ENCODE results near the gene FSTL5. TPM values are rescaled to one million over a fixed set of nuclear protein-coding genes. Genes with fewer than 3 reads are reported as not detected.

The FSTL5 gene
- polyA plus RNA-seq, 4 donors: 0.19 to 0.36 TPM; not detected in 2

DNA sequence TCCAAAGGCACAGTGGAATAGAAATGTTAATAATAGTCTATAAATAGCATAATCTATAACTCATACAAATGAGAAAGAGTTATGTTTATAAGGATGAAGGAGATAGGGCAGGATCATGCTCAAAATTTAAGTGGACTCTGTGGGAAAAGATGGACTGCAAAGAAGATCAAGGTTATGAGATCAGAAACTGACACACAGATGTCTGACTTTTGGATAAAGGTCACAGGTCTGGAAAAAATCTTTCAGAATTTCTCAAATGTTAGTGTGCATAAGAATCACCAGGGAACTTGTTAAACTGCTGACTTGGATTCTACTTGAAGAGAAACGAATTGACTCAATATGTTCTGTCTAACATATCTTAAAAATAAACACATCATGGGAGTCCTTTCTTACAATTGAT is 104.1 kb downstream of the FSTL5 start:
- Histone ChIP-seq H3K4me1 (ENCODE audit: control insufficient read depth in 3 of 3, insufficient read depth in 2 of 3, low read depth in 1 of 3, low read length in 2 of 3) (no peaks in the 10 kb centered on the region), H3K4me3 (ENCODE audit: low read depth in 1 of 3, low read length in 3 of 3) (no peak overlapping the region), H3K27ac (ENCODE audit: low read depth in 1 of 3, low read length in 2 of 3) (no peak overlapping the region), H3K27me3 (ENCODE audit: control insufficient read depth in 3 of 3, insufficient read depth in 3 of 3, low read length in 3 of 3) (no peaks in the 10 kb centered on the region), H3K9me3 (ENCODE audit: control insufficient read depth in 2 of 2, insufficient read depth in 1 of 2, low read depth in 1 of 2, low read length in 1 of 2) (no peaks in the 10 kb centered on the region), H3K36me3 (ENCODE audit: control insufficient read depth in 3 of 3, insufficient read depth in 2 of 3, low read depth in 1 of 3, low read length in 3 of 3) (no peaks in the 10 kb centered on the region)
- DNase-seq (no peak), FAIRE-seq (no peak)
- 8 to 39% (median 26%) methylated on average over 1 of the region's 1 CpG for WGBS, 3 donors

GRCh38 chr4:162056990-162057389 is 106.8 kb downstream of the FSTL5 start:
- DNase-seq (no peak), FAIRE-seq (no peak)
- no peak overlapping the region for H3K27ac ChIP-seq (ENCODE audit: low read depth in 1 of 3, low read length in 2 of 3)
- H3K27me3 ChIP-seq (ENCODE audit: control insufficient read depth in 3 of 3, insufficient read depth in 3 of 3, low read length in 3 of 3): no peaks in the 10 kb centered on the region
- WGBS, 3 donors: 20 to 43% (median 34%) methylated on average over 8 of the region's 8 CpGs
- H3K9me3 ChIP-seq (ENCODE audit: control insufficient read depth in 2 of 2, insufficient read depth in 1 of 2, low read depth in 1 of 2, low read length in 1 of 2): no peaks in the 10 kb centered on the region
- H3K4me3 ChIP-seq (ENCODE audit: low read depth in 1 of 3, low read length in 3 of 3): no peak overlapping the region
- H3K36me3 ChIP-seq (ENCODE audit: control insufficient read depth in 3 of 3, insufficient read depth in 2 of 3, low read depth in 1 of 3, low read length in 3 of 3): no peaks in the 10 kb centered on the region
- H3K4me1 ChIP-seq (ENCODE audit: control insufficient read depth in 3 of 3, insufficient read depth in 2 of 3, low read depth in 1 of 3, low read length in 2 of 3): no peaks in the 10 kb centered on the region

DNA sequence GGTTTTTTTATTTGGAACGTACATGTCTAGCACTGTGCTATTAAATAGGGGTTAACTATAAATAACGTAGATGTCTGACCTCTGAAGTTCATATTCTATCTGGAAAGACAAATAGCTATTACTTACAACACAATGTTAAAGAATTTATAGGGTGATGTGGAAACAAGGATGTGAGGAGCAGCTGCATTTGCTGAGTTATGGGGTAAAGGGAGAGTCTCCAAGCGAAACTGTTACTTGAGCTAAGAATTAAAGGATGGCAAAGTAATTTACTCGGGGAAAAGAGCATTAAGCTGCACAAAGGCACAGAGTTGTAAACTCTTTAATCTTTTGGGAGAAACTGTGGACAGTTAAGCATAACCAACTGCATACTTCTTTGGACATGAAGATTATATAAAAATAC is 117.7 kb downstream of the FSTL5 start:
- H3K4me3 ChIP-seq (ENCODE audit: low read depth in 1 of 3, low read length in 3 of 3): no peak overlapping the region
- H3K36me3 ChIP-seq (ENCODE audit: control insufficient read depth in 3 of 3, insufficient read depth in 2 of 3, low read depth in 1 of 3, low read length in 3 of 3): no peaks in the 10 kb centered on the region
- no peaks in the 10 kb centered on the region for H3K4me1 ChIP-seq (ENCODE audit: control insufficient read depth in 3 of 3, insufficient read depth in 2 of 3, low read depth in 1 of 3, low read length in 2 of 3)
- DNase-seq (no peak), FAIRE-seq (no peak)
- no peaks in the 10 kb centered on the region for H3K9me3 ChIP-seq (ENCODE audit: control insufficient read depth in 2 of 2, insufficient read depth in 1 of 2, low read depth in 1 of 2, low read length in 1 of 2)
- no peaks in the 10 kb centered on the region for H3K27me3 ChIP-seq (ENCODE audit: control insufficient read depth in 3 of 3, insufficient read depth in 3 of 3, low read length in 3 of 3)
- H3K27ac ChIP-seq (ENCODE audit: low read depth in 1 of 3, low read length in 2 of 3): no peak overlapping the region
- 54 to 55% (median 55%) methylated on average over 4 of the region's 4 CpGs for WGBS, 3 donors

- H3K27ac ChIP-seq (ENCODE audit: low read depth in 1 of 3, low read length in 2 of 3): no peak overlapping the region
- no peak overlapping the region for H3K4me3 ChIP-seq (ENCODE audit: low read depth in 1 of 3, low read length in 3 of 3)
- FAIRE-seq (no peak), DNase-seq (no peak)
- WGBS, 3 donors: 44 to 61% (median 54%) methylated on average over 3 of the region's 3 CpGs
- H3K27me3 ChIP-seq (ENCODE audit: control insufficient read depth in 3 of 3, insufficient read depth in 3 of 3, low read length in 3 of 3): no peaks in the 10 kb centered on the region
- H3K36me3 ChIP-seq (ENCODE audit: control insufficient read depth in 3 of 3, insufficient read depth in 2 of 3, low read depth in 1 of 3, low read length in 3 of 3): no peaks in the 10 kb centered on the region
- no peaks in the 10 kb centered on the region for H3K4me1 ChIP-seq (ENCODE audit: control insufficient read depth in 3 of 3, insufficient read depth in 2 of 3, low read depth in 1 of 3, low read length in 2 of 3)
- no peaks in the 10 kb centered on the region for H3K9me3 ChIP-seq (ENCODE audit: control insufficient read depth in 2 of 2, insufficient read depth in 1 of 2, low read depth in 1 of 2, low read length in 1 of 2)
Observed at GRCh38 chr4:162038112-162038511, 125.7 kb downstream of the FSTL5 start.

GRCh38 chr4:162017863-162018262 is 145.9 kb downstream of the FSTL5 start:
- DNase-seq: no peak
- Histone ChIP-seq H3K9me3 (ENCODE audit: control insufficient read depth in 2 of 2, insufficient read depth in 1 of 2, low read depth in 1 of 2, low read length in 1 of 2) (no peaks in the 10 kb centered on the region), H3K27ac (ENCODE audit: low read depth in 1 of 3, low read length in 2 of 3) (no peak overlapping the region), H3K36me3 (ENCODE audit: control insufficient read depth in 3 of 3, insufficient read depth in 2 of 3, low read depth in 1 of 3, low read length in 3 of 3) (no peaks in the 10 kb centered on the region), H3K4me3 (ENCODE audit: low read depth in 1 of 3, low read length in 3 of 3) (no peak overlapping the region), H3K27me3 (ENCODE audit: control insufficient read depth in 3 of 3, insufficient read depth in 3 of 3, low read length in 3 of 3) (no peaks in the 10 kb centered on the region), H3K4me1 (ENCODE audit: control insufficient read depth in 3 of 3, insufficient read depth in 2 of 3, low read depth in 1 of 3, low read length in 2 of 3) (no peaks in the 10 kb centered on the region)
- no peak for FAIRE-seq
- 24 to 40% (median 30%) methylated on average over 2 of the region's 2 CpGs for WGBS, 3 donors

DNA sequence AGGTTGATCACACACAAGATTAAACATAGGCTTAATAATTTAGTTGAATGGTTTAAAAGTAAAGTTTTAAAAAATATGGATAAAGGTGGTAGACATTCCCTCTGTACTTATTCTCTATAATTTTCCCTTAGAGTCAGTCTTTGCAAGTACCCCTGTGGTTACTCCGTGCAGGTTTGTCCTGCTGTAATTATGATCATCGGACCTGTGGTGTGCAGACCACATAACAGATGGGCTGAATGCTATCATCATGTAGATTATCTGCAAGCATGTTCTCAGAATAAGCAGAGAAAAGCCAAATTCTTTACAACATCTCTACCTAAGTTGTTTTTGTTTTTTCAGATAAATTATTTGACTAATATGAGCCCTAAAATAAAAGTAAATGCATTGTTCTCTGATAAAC is 146.8 kb downstream of the FSTL5 start:
- H3K36me3 ChIP-seq (ENCODE audit: control insufficient read depth in 3 of 3, insufficient read depth in 2 of 3, low read depth in 1 of 3, low read length in 3 of 3): no peaks in the 10 kb centered on the region
- no peak for DNase-seq
- H3K27ac ChIP-seq (ENCODE audit: low read depth in 1 of 3, low read length in 2 of 3): no peak overlapping the region
- no peaks in the 10 kb centered on the region for H3K27me3 ChIP-seq (ENCODE audit: control insufficient read depth in 3 of 3, insufficient read depth in 3 of 3, low read length in 3 of 3)
- no peak overlapping the region for H3K4me3 ChIP-seq (ENCODE audit: low read depth in 1 of 3, low read length in 3 of 3)
- WGBS, 3 donors: 72 to 91% (median 78%) methylated on average over 2 of the region's 2 CpGs
- H3K4me1 ChIP-seq (ENCODE audit: control insufficient read depth in 3 of 3, insufficient read depth in 2 of 3, low read depth in 1 of 3, low read length in 2 of 3): no peaks in the 10 kb centered on the region
- FAIRE-seq: no peak
- H3K9me3 ChIP-seq (ENCODE audit: control insufficient read depth in 2 of 2, insufficient read depth in 1 of 2, low read depth in 1 of 2, low read length in 1 of 2): no peaks in the 10 kb centered on the region

DNA sequence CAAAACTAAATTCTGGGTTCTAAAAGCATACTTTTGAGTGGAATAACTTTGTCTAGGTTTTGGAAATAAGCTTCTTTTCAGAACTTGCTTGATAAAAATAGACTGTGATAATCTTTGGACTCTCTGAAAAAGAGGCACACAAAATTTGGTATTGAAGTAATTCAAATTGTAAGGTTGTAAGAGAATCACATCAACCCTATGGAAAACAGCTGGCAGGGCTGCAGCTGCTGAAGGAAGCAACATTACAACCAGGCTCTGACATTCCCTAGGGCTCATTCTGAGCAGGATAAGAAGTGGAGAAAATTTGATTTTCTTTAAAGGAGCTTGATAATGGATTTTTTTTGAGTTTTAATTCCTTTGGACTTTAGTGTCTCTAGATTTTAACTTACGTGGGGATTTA is 147.6 kb downstream of the FSTL5 start:
- H3K36me3 ChIP-seq (ENCODE audit: control insufficient read depth in 3 of 3, insufficient read depth in 2 of 3, low read depth in 1 of 3, low read length in 3 of 3): no peaks in the 10 kb centered on the region
- DNase-seq (no peak), FAIRE-seq (no peak)
- no peak overlapping the region for H3K4me3 ChIP-seq (ENCODE audit: low read depth in 1 of 3, low read length in 3 of 3)
- no peaks in the 10 kb centered on the region for H3K9me3 ChIP-seq (ENCODE audit: control insufficient read depth in 2 of 2, insufficient read depth in 1 of 2, low read depth in 1 of 2, low read length in 1 of 2)
- no peaks in the 10 kb centered on the region for H3K27me3 ChIP-seq (ENCODE audit: control insufficient read depth in 3 of 3, insufficient read depth in 3 of 3, low read length in 3 of 3)
- no peaks in the 10 kb centered on the region for H3K4me1 ChIP-seq (ENCODE audit: control insufficient read depth in 3 of 3, insufficient read depth in 2 of 3, low read depth in 1 of 3, low read length in 2 of 3)
- H3K27ac ChIP-seq (ENCODE audit: low read depth in 1 of 3, low read length in 2 of 3): no peak overlapping the region
- WGBS, 3 donors: 0 to 3% (median 0%) methylated on average over 1 of the region's 1 CpG

GRCh38 chr4:162015090-162015489 is 148.7 kb downstream of the FSTL5 start:
- Histone ChIP-seq H3K36me3 (ENCODE audit: control insufficient read depth in 3 of 3, insufficient read depth in 2 of 3, low read depth in 1 of 3, low read length in 3 of 3) (no peaks in the 10 kb centered on the region), H3K4me3 (ENCODE audit: low read depth in 1 of 3, low read length in 3 of 3) (no peak overlapping the region), H3K27me3 (ENCODE audit: control insufficient read depth in 3 of 3, insufficient read depth in 3 of 3, low read length in 3 of 3) (no peaks in the 10 kb centered on the region), H3K4me1 (ENCODE audit: control insufficient read depth in 3 of 3, insufficient read depth in 2 of 3, low read depth in 1 of 3, low read length in 2 of 3) (no peaks in the 10 kb centered on the region), H3K9me3 (ENCODE audit: control insufficient read depth in 2 of 2, insufficient read depth in 1 of 2, low read depth in 1 of 2, low read length in 1 of 2) (no peaks in the 10 kb centered on the region), H3K27ac (ENCODE audit: low read depth in 1 of 3, low read length in 2 of 3) (no peak overlapping the region)
- FAIRE-seq (no peak), DNase-seq (no peak)
- WGBS, 3 donors: 65 to 74% (median 70%) methylated on average over 3 of the region's 3 CpGs

DNA sequence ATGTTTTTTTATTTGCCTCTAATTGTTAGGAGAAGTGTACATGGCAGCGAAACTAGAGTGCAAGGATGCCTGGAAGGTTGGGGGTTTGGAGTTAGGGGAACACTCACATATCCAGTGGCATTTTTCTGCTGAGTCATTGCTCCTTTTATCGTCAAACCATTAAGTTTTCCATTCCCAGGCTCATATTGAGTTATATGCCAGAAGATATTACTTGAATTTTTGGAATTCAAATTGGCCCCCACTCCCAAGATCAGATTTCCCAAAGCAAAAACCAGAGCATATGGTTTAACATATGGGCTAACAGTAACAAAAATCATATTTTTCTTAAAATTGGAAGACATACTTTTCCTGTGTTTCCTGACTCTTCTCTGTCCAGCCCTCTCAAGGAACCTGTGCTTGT is 152.7 kb downstream of the FSTL5 start:
- H3K4me1 ChIP-seq (ENCODE audit: control insufficient read depth in 3 of 3, insufficient read depth in 2 of 3, low read depth in 1 of 3, low read length in 2 of 3): no peaks in the 10 kb centered on the region
- no peaks in the 10 kb centered on the region for H3K36me3 ChIP-seq (ENCODE audit: control insufficient read depth in 3 of 3, insufficient read depth in 2 of 3, low read depth in 1 of 3, low read length in 3 of 3)
- no peaks in the 10 kb centered on the region for H3K27me3 ChIP-seq (ENCODE audit: control insufficient read depth in 3 of 3, insufficient read depth in 3 of 3, low read length in 3 of 3)
- no peaks in the 10 kb centered on the region for H3K9me3 ChIP-seq (ENCODE audit: control insufficient read depth in 2 of 2, insufficient read depth in 1 of 2, low read depth in 1 of 2, low read length in 1 of 2)
- no peak overlapping the region for H3K27ac ChIP-seq (ENCODE audit: low read depth in 1 of 3, low read length in 2 of 3)
- no peak for DNase-seq
- H3K4me3 ChIP-seq (ENCODE audit: low read depth in 1 of 3, low read length in 3 of 3): no peak overlapping the region
- 56 to 69% (median 64%) methylated on average over 2 of the region's 2 CpGs for WGBS, 3 donors
- FAIRE-seq: no peak
